NCI-H1417 treated with DMSO at 0.1 percent for 48 hours (cell line): ENCODE data around the gene DPM2.

Source experiments
- DNase-seq: peaks from one replicate; lab custom pipeline; 2025; lab: John Stamatoyannopoulos, UW

DPM2 gene, protein sequence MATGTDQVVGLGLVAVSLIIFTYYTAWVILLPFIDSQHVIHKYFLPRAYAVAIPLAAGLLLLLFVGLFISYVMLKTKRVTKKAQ

DNA sequence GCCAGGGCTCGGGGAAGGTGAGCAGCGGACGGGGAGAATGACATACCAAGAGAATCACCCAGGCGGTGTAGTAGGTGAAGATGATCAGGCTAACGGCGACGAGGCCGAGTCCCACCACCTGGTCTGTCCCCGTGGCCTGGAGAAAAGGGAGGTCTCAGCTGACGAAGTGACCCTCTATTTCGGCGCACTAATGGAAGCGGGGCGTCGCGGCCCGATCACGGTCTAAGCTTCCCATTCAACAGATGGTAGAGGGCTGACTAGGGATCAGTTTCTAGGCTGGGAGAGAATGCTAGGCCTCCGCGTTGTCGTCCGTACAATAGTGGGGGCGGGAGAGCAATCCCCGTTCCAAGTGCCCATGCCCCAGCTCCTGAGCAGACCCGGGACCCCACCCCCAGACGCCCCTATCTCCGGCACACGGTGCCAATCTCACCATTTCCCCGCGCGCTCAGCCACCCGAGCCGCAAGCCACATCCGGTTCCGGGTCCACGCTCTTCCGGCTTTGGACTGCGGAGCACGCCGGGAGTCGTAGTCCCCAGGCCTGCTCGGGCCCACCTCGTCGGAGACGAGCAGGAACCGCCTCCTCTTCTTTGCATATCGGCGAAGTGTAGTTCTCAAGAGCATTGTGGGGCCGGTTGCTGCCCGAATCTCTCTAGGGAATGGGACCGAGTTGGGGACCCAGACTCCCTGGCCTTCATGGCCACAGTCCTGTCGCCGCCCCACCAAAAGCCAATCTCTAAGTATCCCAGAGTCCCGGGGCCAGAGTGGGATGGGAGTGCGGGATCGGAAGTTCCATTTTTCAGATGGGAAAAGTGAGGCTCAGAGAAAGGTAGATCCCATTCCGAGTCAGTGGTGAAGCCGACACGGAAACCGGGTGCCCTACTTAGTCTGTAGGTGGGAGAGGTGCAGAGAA is at the start of gene DPM2:
DPM2 (minus strand) TSS at position 467 of the 910 bp plus-strand sequence; CDS start at position 433, 34 bp downstream.
- DNase-seq, result peak; percentile 25

DNA sequence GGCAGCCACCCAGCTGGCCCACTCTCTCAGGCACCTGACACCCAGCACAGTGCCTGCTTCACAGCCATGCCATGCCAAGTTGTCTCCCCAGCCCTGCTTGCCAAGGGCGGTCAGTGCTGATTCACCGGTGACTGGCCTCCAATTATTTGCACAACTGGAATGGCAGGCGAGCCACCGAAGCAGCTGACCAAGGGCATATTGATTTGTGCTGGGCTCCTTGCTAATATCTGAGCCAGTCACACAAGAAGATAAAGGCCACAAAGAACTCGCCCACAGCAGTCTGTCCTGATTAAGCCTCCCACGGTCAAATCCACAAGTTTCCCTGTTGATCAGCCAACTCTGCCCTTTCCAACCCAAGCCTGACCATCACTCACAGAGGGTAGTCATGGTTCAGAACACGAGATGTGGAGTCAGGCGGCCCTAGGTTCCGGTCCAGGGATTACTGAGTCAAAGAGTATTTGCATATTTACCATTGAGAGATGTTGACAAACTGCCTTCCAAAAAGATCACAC is 49.5 kb upstream of the DPM2 start:
- DNase-seq, result no peak

DNA sequence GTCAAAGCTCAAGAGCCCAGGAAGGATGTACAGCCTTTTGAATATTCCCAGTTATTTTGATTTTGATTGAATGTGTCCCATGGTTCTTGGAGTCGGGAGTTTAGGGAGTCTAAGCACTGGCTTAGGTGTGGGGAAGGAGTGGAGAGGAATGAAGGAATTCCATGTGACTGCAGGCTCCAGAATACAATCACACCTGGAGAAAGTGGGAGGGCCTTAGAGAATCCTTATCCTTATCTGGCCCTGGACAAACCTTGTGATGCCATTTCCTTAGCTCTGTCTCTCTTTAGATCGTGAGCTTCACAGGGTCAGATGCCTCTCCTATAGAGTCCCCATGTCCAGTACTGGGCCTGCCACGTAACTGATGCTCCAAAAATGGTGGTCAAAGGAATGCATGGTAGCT is 47.4 kb upstream of the DPM2 start:
- DNase-seq, result no peak

DNA sequence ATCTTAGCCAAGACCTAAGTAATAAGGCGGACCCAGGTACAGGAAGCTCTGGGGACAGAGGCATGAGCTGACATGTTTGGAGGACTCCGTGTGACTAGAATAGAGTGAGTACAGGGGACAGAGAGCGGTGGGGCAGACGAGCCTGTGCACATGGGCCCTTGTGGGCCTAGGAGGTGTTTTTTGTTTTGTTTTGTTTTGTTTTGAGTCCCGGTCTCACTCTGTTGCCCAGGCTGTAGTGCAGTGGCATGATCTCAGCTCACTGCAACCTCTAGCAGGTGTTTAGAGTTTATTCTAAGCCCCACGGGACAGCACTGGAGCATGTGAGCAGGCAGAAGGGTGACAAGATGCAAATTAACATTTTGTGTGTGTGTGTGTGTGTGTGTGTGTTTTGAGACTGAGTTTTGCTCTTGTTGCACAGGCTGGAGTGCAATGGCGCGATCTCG is 46.2 kb upstream of the DPM2 start:
- no peak for DNase-seq

DNA sequence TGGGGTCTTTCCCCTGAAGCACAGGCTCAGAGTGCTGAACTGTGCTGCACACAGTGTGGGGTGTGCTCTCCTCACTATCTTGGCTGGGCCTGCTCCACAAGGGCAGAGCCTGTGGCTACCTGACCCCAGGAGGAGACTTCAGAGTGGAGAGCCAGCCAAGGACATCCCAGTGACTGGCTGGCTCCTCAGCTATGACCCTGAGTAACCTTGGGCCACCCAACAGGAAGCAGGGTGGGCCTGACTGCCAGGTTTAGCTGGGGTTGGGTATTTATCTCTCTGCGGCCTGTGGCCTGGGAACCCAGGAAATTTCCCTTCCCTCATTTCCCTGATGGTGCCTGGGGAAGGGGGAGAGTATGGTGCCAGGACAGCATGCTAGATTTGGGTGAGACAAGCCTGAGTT is 45.3 kb upstream of the DPM2 start:
- no peak for DNase-seq

DNA sequence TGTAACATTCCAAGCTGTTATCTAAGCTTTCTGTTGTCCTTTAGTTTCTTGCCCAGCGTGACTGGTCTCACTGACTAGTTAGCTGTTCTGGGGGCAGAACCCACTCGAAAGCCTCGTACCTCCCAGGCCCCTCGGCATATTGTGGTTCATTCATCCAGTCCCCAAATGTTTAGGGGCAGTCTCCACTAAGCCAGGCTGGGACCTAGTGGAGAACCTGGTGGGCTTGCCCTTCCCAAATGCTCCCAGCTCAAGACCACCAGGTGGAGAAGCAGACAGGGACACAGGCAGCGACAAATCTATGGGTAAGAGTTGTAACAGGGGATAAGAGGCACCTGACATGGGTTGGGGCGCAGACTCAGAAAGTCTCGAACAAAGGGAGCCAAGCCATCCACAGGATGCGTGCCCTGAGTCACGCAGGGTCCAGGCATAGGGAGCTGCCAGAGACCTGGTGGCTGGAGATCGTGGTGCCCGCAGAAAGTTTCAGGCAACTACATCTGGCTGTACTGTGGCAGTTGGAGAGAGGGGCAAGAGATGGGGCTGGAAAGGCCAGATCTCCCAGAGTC is 44.0 kb upstream of the DPM2 start:
- DNase-seq, result no peak

DNA sequence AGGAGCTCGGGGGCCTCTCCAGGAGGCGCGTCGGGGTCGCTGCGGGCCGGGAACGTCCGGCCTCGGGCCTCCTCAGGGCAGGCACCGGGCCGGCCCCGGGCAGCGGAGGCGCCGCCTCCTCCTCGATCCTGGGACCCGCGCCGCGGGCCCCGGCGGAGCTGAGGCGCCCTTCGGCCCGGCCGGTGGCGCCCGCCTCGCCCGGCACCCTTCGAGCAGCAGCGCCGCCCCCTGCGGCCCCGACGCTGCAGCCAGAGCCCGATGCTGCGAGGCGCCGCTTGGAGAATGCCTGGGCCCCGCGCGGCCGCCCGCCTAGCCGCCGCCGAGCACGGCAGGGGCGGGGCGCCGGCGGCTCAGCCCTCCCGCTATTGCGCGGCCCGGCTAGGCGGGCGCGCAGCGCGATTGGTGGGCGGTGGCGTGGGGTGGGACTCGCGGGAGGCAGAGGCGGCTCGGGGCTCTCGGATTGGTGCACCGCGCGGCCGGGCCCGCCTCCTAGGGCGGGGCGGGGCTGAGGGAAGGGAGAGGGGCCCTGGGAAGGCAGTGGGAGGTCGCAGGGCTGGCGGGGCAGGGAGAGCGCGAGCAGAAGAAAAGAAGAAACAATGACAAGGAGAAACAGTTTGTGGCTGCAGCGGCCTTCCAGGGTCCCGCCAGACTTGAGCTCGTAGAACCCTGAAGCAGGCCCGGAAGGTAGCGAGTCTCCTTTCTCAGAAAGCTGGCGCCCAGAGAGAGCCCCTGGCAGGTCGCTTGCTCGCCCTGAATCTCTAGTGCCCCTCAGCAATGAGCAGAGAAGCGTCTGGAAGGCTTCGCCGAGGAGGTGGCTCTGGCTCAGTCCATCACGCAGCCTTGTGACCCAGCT is 43.3 kb upstream of the DPM2 start, which contains the start of gene EEIG1:
EEIG1 (minus strand) TSS at position 284 of the 853 bp plus-strand sequence. CDS start 852 bp downstream, outside the sequence.
- DNase-seq, result peak; percentile 75

DNA sequence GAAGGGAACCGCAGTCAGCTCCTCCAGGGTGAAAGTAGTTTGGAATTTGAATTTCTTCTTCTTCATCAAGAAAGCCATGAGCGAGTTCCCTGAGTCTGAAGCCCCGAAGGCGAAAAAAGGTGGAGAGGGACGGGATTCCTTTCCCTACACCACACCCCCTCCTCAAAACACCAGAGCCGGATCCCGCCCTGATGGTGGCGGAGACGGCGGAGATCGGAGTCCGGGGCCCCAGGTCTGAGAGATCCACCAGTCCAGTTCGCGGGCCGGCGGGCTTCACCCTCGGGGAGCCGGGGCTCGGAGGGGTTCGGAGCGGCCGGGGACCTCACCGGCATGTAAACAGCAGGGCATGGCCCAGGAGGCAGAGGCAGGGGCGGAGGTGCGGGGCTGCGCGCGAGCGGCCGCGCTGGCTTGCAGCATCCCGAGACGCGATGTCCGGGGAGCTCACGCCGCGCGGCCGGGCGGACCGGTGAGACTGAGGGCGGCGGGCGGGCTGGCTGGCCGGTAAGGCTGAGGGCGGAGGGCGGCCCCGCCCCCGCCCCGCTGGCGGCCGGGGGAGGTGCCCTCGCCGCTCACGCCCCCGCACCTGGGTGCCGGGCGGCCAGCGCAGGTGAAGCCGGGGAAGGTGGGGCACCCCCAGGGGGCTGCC is 42.5 kb upstream of the DPM2 start:
- DNase-seq, result no peak

DNA sequence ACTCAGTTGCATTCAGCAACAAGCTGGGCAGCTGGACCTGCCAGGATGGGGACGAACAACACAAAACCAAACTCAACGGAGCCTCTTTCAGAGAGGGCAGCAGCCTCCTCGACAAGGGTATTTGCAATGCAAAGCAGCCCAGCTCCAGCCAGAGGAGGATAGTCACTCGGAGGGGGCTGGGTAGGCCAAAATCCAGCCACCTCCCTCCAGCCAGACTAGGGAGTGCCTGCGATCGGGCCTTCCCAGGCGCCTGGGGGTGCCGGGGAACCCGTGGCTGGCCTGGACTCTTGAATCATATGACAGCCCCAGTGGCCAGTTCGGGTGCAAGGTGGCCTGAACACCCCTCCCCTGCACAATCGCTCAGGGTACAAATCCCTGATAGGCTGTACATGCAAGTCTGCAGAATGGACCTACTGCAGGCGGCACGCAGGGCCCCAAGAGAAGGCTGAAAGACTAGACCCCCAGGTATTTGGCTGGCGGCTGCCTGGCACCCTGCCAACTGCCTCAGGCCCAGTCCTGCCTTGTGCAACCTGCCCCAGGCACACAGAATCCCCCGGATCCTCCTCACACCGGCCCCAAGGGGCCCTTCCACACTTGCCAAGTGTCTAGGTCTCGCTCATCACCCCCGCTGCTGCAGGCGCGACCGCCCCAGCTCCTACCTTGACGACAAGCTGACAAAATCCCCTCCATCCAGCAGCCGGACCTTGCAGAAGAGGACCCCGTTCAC is 41.8 kb upstream of the DPM2 start:
- no peak for DNase-seq

DNA sequence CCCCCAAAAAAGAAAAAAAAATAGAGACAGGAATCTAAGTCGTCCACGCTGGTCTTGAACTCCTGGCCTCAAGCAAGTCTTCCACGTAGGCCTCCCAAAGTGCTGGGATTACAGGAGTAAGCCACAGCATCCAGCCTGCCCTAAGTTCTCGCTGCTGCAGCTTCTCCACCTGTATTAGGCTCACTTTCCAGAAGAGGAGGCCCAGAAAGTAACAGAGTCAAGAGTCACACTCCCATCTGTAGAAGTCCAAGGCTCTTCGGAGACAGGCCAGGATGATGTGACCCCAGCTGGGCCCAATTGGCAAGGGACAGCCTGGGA is 41.3 kb upstream of the DPM2 start:
- DNase-seq, result no peak

DNA sequence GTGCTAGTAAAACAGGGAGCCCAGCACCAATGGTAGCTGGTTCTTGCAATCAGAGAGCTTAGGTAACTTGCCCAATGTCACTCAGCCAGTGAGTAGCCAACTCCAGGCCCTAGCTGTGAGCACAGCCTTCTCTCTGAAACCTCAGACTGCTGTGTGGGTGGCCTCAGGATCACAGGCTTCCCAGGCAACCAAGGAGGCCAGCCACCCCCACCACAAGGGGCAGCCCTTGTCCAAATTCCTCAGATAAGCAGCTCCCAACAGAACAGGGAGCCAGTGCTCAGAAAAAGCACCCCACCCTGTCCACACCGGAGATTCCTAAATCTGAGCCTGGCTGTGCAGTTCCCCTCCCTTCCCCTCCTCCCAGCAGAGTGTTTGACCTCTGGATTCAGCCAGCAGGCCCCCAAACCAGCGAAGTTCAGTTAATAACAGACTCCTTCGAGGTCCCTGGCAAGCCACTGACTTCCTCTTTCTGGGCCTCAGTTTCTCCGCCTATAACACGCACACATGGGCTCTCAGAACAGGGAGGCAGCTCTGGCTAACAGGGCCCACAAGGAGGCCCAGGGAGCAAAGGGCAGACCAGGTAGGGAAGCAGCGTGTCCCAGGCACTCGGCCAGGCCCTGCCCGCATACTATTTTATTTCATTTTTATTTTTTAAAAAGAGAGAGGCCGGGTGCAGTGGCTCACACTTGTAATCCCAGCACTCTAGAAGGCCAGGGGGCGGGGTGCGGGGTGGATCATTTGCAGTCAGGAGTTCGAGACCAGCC is 40.4 kb upstream of the DPM2 start:
- DNase-seq, result no peak

DNA sequence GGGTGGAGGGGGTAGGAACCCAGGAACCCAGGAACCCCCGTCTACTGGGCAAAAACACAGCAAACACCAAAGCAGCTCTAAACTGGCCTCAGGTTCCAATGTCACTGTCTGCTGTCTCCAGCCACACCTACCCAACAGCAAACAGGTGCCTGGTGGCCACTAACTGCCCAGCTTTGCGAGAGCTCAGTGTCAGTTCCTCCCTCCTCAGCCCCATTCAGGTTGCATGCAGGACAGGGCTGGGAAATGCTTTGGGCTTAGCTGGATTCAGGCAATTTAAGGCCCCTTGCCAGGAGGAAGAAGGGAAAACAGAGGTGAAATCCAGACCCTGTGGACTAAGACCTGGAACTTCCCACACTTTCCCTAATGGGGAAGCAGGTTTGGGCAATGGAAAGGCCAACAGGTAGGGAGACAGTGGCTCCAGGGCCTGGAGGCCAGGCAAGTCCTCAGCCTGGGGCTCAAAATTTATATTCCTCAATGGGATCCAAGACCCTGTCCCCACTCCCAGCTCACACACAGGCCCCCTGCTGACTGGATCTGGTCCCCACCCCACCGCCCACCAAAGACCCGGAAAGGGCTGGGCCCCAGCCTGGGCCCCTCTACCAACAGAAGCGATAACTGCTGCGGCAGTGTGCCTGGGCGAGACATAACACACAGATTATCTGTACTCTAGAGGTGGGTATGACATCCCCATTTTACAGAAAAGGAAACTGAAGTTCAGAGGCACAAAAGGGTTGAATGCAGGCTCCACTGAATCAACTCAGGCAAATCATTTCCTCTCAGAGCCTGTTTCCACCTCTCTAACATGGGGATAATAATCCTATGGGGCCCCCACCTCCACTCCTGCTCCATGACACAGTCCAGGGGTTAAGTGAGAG is 39.6 kb upstream of the DPM2 start:
- no peak for DNase-seq

DNA sequence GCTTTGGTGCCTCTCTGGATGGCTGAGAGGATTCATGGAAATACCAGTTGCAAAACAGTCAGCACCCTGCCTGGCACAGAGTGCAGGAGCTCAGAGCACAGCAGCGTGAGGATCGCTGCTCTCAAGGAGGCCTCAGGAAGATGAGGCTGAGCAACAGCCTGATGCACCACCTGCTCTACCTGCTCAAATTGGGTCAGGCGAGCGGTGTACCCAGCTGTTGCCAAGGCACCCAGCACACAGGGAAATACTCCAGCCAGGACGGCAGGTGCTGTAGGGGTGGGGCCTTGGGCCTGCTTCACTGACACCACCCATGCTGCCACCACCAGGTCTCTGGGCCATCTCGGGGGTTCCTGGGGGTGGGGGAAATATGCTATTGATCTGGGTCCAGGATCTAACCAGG is 38.8 kb upstream of the DPM2 start:
- peak; percentile 45 for DNase-seq

DNA sequence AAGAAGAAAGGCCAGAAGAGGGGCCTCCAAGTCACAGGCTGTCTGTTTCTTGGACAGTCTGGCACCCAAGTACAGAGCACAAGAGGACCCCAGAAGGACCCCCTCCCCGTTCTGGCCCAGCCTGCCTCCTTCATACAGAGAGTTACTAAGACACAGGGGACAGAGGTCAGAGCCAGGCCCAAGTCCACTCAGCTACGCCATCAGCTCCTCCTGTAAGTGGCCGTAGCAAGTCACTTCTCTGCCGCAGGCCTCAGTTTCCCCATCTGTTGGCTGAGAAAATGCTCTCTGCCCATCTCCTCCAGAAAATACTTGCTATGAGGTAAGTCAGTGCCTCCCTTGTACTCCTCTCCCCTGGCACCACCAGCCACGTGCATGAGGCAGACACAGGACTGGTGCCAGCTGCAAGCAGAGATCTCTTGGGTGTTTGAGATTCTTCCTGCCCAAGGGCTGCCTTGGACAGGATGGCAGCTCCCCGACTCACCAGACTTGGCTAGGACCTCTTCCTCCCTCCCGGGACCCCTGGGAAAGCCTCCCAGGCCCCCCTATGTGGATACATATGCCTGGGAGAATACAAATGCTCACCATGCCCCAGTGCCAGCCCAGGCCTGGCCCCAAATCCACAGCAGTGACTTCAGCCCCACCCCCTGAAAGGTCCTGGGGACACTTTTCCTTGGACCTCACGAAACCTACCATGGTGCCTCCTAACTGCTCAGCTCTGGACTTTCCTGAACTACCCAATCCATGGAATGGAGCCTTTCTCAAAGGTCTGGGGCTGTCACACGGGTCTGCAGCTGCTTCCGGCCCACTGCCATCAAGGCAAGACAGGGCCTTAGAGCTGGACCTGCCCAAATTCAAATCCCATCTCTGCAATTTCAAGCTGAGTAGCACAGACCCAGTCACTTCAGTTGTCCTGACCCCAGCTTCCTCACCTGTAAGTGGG is 38.0 kb upstream of the DPM2 start:
- DNase-seq, result no peak

DNA sequence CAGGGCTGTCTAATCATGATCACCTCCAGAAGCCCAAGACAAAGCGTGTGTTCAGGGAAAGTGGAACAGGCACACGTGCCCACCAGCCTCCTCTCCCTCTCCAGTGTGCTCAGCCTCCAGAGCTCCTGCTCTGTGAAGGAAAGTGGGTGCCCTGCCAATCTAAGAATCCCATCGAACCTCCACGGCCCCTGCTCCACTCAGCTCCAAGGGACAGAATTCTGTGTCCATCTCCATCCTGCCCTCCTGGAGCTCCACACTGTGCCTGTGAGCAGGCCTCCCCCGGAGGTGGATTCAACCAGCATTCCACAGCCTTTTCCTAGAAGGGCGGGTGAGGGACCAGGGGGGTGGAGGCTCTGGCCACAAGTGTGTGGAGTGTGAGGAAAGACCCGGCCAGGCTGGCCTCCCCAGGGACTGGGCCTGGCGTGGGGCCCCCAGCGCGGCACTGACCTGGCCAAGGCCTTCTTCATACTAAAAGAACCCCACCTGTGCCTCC is 37.2 kb upstream of the DPM2 start:
- DNase-seq, result no peak

DNA sequence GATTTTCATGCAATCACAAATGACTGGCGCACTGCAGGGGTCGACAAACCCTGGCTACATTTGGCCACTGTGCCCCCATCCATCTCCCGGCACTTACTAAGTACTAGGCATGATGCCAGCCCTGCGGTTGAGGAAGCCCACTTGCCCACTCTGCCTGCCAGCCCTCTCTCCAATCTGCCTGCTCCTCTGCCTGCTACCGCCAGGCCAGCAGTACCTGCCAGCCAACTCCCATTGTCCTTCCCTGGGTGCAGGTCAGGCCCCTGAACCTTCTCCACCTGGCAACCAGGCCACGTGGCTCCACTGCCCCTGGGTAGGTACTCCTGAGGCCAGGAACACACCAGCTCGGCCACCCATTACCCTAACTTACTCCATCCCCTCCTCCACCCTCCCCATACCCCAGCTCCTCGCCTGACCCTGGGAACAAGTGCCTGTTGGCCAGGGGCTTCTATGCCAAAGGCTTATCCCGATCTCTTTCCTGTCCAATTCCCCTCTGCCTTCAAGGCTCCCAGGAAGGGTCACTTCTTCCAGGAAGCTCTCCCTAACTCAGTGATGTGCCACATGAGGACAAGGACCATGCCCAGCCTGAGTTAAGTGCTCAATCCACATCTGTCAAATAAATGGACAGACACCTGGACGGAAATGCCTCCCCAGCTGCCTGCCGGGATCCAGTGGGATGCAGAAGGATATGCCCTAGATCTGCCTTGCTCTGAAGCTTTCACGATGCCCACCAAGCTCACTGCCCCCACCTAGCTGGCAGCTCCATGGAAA is 36.5 kb upstream of the DPM2 start:
- no peak for DNase-seq
